HepG2 (cell line): ENCODE results near the gene OTC. TPM values are rescaled to one million over a fixed set of nuclear protein-coding genes. Genes with fewer than 3 reads are reported as not detected.

ENCODE experiments used
- ATAC-seq: fragments of 200-7000 bp; cut with Tn5 transposase; 3 replicates; pipeline ENCODE4 v1.9.1; 2020; ENCODE audit warnings: mild to moderate bottlenecking, moderate library complexity
- BruUV-seq: library from RNA; stranded (reverse); fragments of 400-500 nt; replicated peaks from 2 replicates; lab custom pipeline; 2021; lab: Mats Ljungman, UMichigan
- CTCF ChIA-PET: fragments of 300-600 bp; formaldehyde crosslinking; extraction: SDS; loops from one replicate; lab custom pipeline; 2021; ENCODE audit warnings: low total read pairs, inconsistent platforms, low intra/inter-chr PET ratio; lab: Yijun Ruan, JAX
- POLR2A ChIA-PET: fragments of 350-600 bp; sonication (Branson Sonifier 250); formaldehyde crosslinking; loops from one replicate; lab custom pipeline; 2020; ENCODE audit warnings: antibody characterized with exemption, inconsistent platforms; lab: Yijun Ruan, JAX
- DNase-seq: peaks from one replicate; pipeline ENCODE4 v3.0.0-alpha.2; 2015; ENCODE audit warnings: low spot score
- FAIRE-seq: peaks from 3 replicates; lab custom pipeline; 2011; peaks lifted over from hg19 to GRCh38; lab: Jason Lieb, UNC
- H2AFZ ChIP-seq: one replicate; pipeline ENCODE4 v1.6.1; 2011; ENCODE audit warnings: low read length, inconsistent platforms
- H3K27ac ChIP-seq: fragments of 300-600 bp; 3 replicates; pipeline ENCODE4 v1.8.0; 2011; ENCODE audit warnings: mixed run types, mild to moderate bottlenecking, mixed read lengths, low read length, inconsistent platforms; ENCODE audit not compliant: insufficient read depth; ENCODE audit errors: extremely low read length
- H3K27me3 ChIP-seq, 2 experiments: fragments of 200-600 bp in 1 of 2; 2 replicates in 1 of 2; 3 replicates in 1 of 2; pipeline versions ENCODE4 v1.6.0 to v1.8.0; 2011; ENCODE audit warnings: low read length in 2 of 2, mild to moderate bottlenecking in 2 of 2, moderate library complexity in 2 of 2, inconsistent platforms in 1 of 2; ENCODE audit not compliant: insufficient read depth in 2 of 2, control insufficient read depth in 1 of 2
- H3K36me3 ChIP-seq, 2 experiments: fragments of 200-600 bp in 1 of 2; replicated peaks in 1 of 2; 2 replicates in 1 of 2; 3 replicates in 1 of 2; pipeline versions ENCODE4 v1.5.1 to v1.8.0; 2011; ENCODE audit warnings: low read length in 2 of 2, inconsistent platforms in 1 of 2; ENCODE audit not compliant: insufficient read depth in 2 of 2, control insufficient read depth in 1 of 2
- H3K4me1 ChIP-seq: 2 replicates; pipeline ENCODE4 v1.5.1; 2012; ENCODE audit warnings: low read length, inconsistent platforms; ENCODE audit not compliant: insufficient read depth
- H3K4me2 ChIP-seq: 2 replicates; pipeline ENCODE4 v1.6.0; 2011; ENCODE audit warnings: low read depth, low read length, inconsistent platforms
- H3K4me3 ChIP-seq, 3 experiments: fragments of 200-600 bp in 1 of 3; sonication (generic), shearing (Covaris generic) in 1 of 3; replicated peaks in 1 of 3; 2 replicates each; pipeline ENCODE4 v1.5.1; 2011 to 2016; ENCODE audit warnings: low read length in 3 of 3, inconsistent platforms in 2 of 3, low read depth in 2 of 3, mild to moderate bottlenecking in 2 of 3, control low read depth in 1 of 3, mixed read lengths in 1 of 3; ENCODE audit not compliant: insufficient read depth in 1 of 3
- H3K79me2 ChIP-seq: one replicate; pipeline ENCODE4 v1.6.1; 2011; ENCODE audit warnings: low read length, inconsistent platforms; ENCODE audit not compliant: insufficient read depth
- H3K9ac ChIP-seq: 2 replicates; pipeline ENCODE4 v1.6.0; 2011; ENCODE audit warnings: mild to moderate bottlenecking, low read depth, low read length, inconsistent platforms; ENCODE audit not compliant: insufficient read depth
- H3K9me3 ChIP-seq: 2 replicates; pipeline ENCODE4 v1.5.1; 2012; ENCODE audit warnings: mild to moderate bottlenecking, low read length
- H4K20me1 ChIP-seq: 2 replicates; pipeline ENCODE4 v1.6.0; 2011; ENCODE audit warnings: inconsistent platforms, mild to moderate bottlenecking, low read length, moderate library complexity; ENCODE audit not compliant: insufficient read depth
- CCAR2 ChIP-seq: fragments of 200-400 bp; formaldehyde crosslinking; optimal IDR thresholded peaks from 2 replicates; pipeline ENCODE3; 2018; ENCODE audit warnings: low read depth, mild to moderate bottlenecking, low read length, moderate library complexity
- CTCF ChIP-seq: sonication (generic); formaldehyde crosslinking; IDR thresholded peaks from 2 replicates; pipeline ENCODE4 v1.5.0; 2020; ENCODE audit warnings: mild to moderate bottlenecking, missing genetic modification reagents, moderate library complexity
- EP300 ChIP-seq, 3 experiments: sonication (generic) in 1 of 3; formaldehyde crosslinking in 1 of 3; IDR thresholded peaks; 2 replicates each; pipeline versions ENCODE4 v1.5.1 to v1.6.1; 2011 to 2020; ENCODE audit warnings: low read depth in 2 of 3, low read length in 2 of 3, borderline replicate concordance in 1 of 3, improper control_type of control experiment in 1 of 3, mild to moderate bottlenecking in 1 of 3, missing genetic modification reagents in 1 of 3, moderate library complexity in 1 of 3
- FOXK1 ChIP-seq: sonication (generic); formaldehyde crosslinking; IDR thresholded peaks from 2 replicates; pipeline ENCODE4 v1.4.0; 2020; ENCODE audit warnings: low read depth, missing genetic modification reagents, borderline replicate concordance
- GABPA ChIP-seq, 2 experiments: IDR thresholded peaks; 2 replicates each; pipeline ENCODE4 v1.6.1; 2011 to 2016; ENCODE audit warnings: low read depth in 2 of 2, low read length in 1 of 2, missing biosample characterization in 1 of 2, missing genetic modification characterization in 1 of 2
- LCORL ChIP-seq, 2 experiments: fragments of 450-650 bp in 1 of 2; sonication (generic) in 1 of 2; formaldehyde crosslinking in 1 of 2; IDR thresholded peaks; 2 replicates each; pipeline versions ENCODE4 v1.5.0 to v1.6.1; 2017 to 2020; ENCODE audit warnings: antibody characterized with exemption in 1 of 2, missing genetic modification reagents in 1 of 2
- MED8 ChIP-seq: sonication (generic); formaldehyde crosslinking; IDR thresholded peaks from 2 replicates; pipeline ENCODE4 v1.8.1; 2023; ENCODE audit warnings: mild to moderate bottlenecking, missing genetic modification reagents; ENCODE audit not compliant: insufficient replicate concordance
- MYNN ChIP-seq: sonication (generic); formaldehyde crosslinking; IDR thresholded peaks from 2 replicates; pipeline ENCODE4 v1.4.0; 2020; ENCODE audit warnings: mild to moderate bottlenecking, low read depth, missing genetic modification reagents
- PAF1 ChIP-seq: IDR thresholded peaks from 2 replicates; pipeline ENCODE4 v1.6.1; 2016; ENCODE audit warnings: missing genetic modification reagents, missing compliant biosample characterization
- RBAK ChIP-seq: sonication (generic); formaldehyde crosslinking; IDR thresholded peaks from 2 replicates; pipeline ENCODE4 v1.5.1; 2020; ENCODE audit warnings: mild to moderate bottlenecking, missing genetic modification reagents
- SAP130 ChIP-seq: IDR thresholded peaks from 2 replicates; pipeline ENCODE4 v1.6.1; 2016; ENCODE audit warnings: low read depth
- SOX13 ChIP-seq, 3 experiments: fragments of 450-650 bp in 1 of 3; sonication (generic) in 1 of 3; formaldehyde crosslinking in 1 of 3; IDR thresholded peaks in 2 of 3; conservative IDR thresholded peaks in 1 of 3; 2 replicates each; pipeline versions ENCODE4 v1.5.0 to v1.6.1; 2016 to 2020; ENCODE audit warnings: antibody characterized with exemption in 1 of 3, mild to moderate bottlenecking in 1 of 3, missing compliant biosample characterization in 1 of 3, missing genetic modification reagents in 1 of 3, moderate library complexity in 1 of 3
- ZBTB26 ChIP-seq: IDR thresholded peaks from 2 replicates; pipeline ENCODE4 v1.6.1; 2016; ENCODE audit warnings: missing compliant biosample characterization, missing genetic modification reagents, borderline replicate concordance
- ZMAT5 ChIP-seq: sonication (generic); formaldehyde crosslinking; IDR thresholded peaks from 2 replicates; pipeline ENCODE4 v1.5.0; 2020; ENCODE audit warnings: mild to moderate bottlenecking, low read depth, missing genetic modification reagents, borderline replicate concordance
- ZNF263 ChIP-seq: sonication (generic); formaldehyde crosslinking; IDR thresholded peaks from 2 replicates; pipeline ENCODE4 v1.4.0; 2020; ENCODE audit warnings: missing genetic modification reagents
- ZNF317 ChIP-seq: sonication (generic); formaldehyde crosslinking; IDR thresholded peaks from 2 replicates; pipeline ENCODE4 v1.5.0; 2020; ENCODE audit warnings: mild to moderate bottlenecking, missing genetic modification reagents
- ZNF382 ChIP-seq: sonication (generic); formaldehyde crosslinking; IDR thresholded peaks from 2 replicates; pipeline ENCODE4 v1.5.0; 2020; ENCODE audit warnings: missing genetic modification reagents, mild to moderate bottlenecking, borderline replicate concordance
- ZNF383 ChIP-seq: sonication (generic); formaldehyde crosslinking; IDR thresholded peaks from 2 replicates; pipeline ENCODE4 v1.4.0; 2020; ENCODE audit warnings: missing genetic modification reagents, mild to moderate bottlenecking, borderline replicate concordance
- ZNF484 ChIP-seq: sonication (generic); formaldehyde crosslinking; IDR thresholded peaks from 2 replicates; pipeline ENCODE4 v1.5.1; 2020; ENCODE audit warnings: mild to moderate bottlenecking, low read depth, missing genetic modification reagents, borderline replicate concordance
- ZNF549 ChIP-seq: sonication (generic); formaldehyde crosslinking; IDR thresholded peaks from 2 replicates; pipeline ENCODE4 v1.5.0; 2020; ENCODE audit warnings: missing genetic modification reagents
- WGBS: methylation state at CpG from one replicate; pipeline ENCODE4 v1.1.6; 2017; ENCODE audit warnings: low lambda C conversion rate; 5-methylcytosine and 5-hydroxymethylcytosine counted together
- in situ Hi-C: cut with HindIII; loops from 2 replicates; pipeline ENCODE4 v1.10.0; 2017; ENCODE audit warnings: low pct_unique_long_range_greater_than_20kb; ENCODE audit not compliant: extremely low pct_ligation_motif_present
- intact Hi-C: fragments of 100-400 bp; cut with micrococcal nuclease; formaldehyde crosslinking; loops from one replicate; pipeline ENCODE4 v1.10.0; 2022; ENCODE audit not compliant: unreplicated experiment
- polyA plus RNA-seq, 8 experiments: library from polyadenylated mRNA; depleted of rRNA in 3 of 8; stranded (reverse) in 7 of 8; unstranded in 1 of 8; fragments of >200 nt; fragmentation: Illumina TruSeq in 4 of 8; extraction: Trizol in 4 of 8; gene quantifications; 2 replicates each; pipeline versions ENCODE4 v1.2.1 to v1.2.3, GENCODE V29; 2011 to 2016; ENCODE audit warnings: low read depth in 4 of 8, missing spikeins in 1 of 8, mixed read lengths in 1 of 8; ENCODE audit not compliant: insufficient read depth in 1 of 8
- total RNA-seq, 5 experiments: library from RNA; depleted of rRNA; stranded (reverse); fragments of >200 nt; fragmentation: Illumina TruSeq; extraction: Trizol; gene quantifications; 2 replicates each; pipeline ENCODE4 v1.2.3, GENCODE V29; 2016; ENCODE audit warnings: low read depth in 1 of 5

Gene OTC
- total and polyA plus RNA-seq, 2 of the 13 experiments (the other 11 are each of a cell fraction or from before 2014, with no cell fraction given) = 0.04 to 1.8 TPM

GRCh38 chrX:38375891-38376290 is 23.5 kb downstream of the OTC start (continued):
- TF ChIP-seq GABPA (IDR thresholded peaks at IDR 0.05; ENCODE audit: low read depth, low read length) (no peak), GABPA (CRISPR knock-in tag; IDR thresholded peaks at IDR 0.05; ENCODE audit: low read depth) (no peak), CTCF (0 out of 2 replicates have a peak, but pooled peaks have one; percentile 21)

- peaks cover 15% of the 10 kb centered on the region; the same call in 1 of the 2 replicates for H3K4me1 ChIP-seq
- no peaks in the 10 kb centered on the region for H3K36me3 ChIP-seq
- H2AFZ ChIP-seq = no peak overlapping the region
- no peaks in the 10 kb centered on the region for H3K9me3 ChIP-seq
- no peak overlapping the region for H3K4me2 ChIP-seq
- in situ Hi-C loops = no loop called here
- no peaks in the 10 kb centered on the region for H3K79me2 ChIP-seq
- intact Hi-C loops = loop anchor here (2.0 kb wide), 1 partner anchor 34 kb away; no protein-coding TSS in a partner anchor
- no peak for FAIRE-seq
- H3K9ac ChIP-seq = no peak overlapping the region
- no peaks in the 10 kb centered on the region for H4K20me1 ChIP-seq
- no peak overlapping the region for H3K4me3 ChIP-seq
- WGBS = 8% methylated on average over 1 of the region's 1 CpG
- no peaks in the 10 kb centered on the region for H3K27me3 ChIP-seq
- no peak for DNase-seq
- no TSS peak for BruUV-seq
- POLR2A ChIA-PET = no interaction called here
- H3K27ac ChIP-seq = no peak overlapping the region
- ATAC-seq = no peak
- CTCF ChIA-PET = no interaction called here
- TF ChIP-seq PAF1 (CRISPR knock-in tag) = no peak
- no peak for TF ChIP-seq ZBTB26 (CRISPR knock-in tag)
- TF ChIP-seq ZNF317 (CRISPR knock-in tag) = no peak
- no peak for TF ChIP-seq SOX13 (IDR thresholded peaks at IDR 0.05)
- TF ChIP-seq SOX13 (CRISPR knock-in tag; conservative IDR thresholded peaks at IDR 0.05 in 1 of 2, IDR thresholded peaks at IDR 0.05 in 1 of 2) = no peak
- no peak for TF ChIP-seq ZNF484 (CRISPR knock-in tag)
- no peak for TF ChIP-seq MYNN
- no peak for TF ChIP-seq ZNF383 (CRISPR knock-in tag)
- TF ChIP-seq SAP130 (CRISPR knock-in tag) = no peak
- no peak for TF ChIP-seq ZNF263
- no peak for TF ChIP-seq CCAR2
- TF ChIP-seq ZNF382 (CRISPR knock-in tag) = no peak
- no peak for TF ChIP-seq ZMAT5 (CRISPR knock-in tag)
- no peak for TF ChIP-seq MED8 (CRISPR knock-in tag)
- TF ChIP-seq EP300 (IDR thresholded peaks at IDR 0.05; ENCODE audit: low read depth in 2 of 2, low read length in 2 of 2) = no peak
- TF ChIP-seq EP300 (CRISPR knock-in tag; IDR thresholded peaks at IDR 0.05; ENCODE audit: borderline replicate concordance) = no peak
- TF ChIP-seq ZNF549 (CRISPR knock-in tag) = no peak
- TF ChIP-seq RBAK = no peak
- TF ChIP-seq FOXK1 = no peak
- no peak for TF ChIP-seq LCORL (IDR thresholded peaks at IDR 0.05)
- no peak for TF ChIP-seq LCORL (CRISPR knock-in tag; IDR thresholded peaks at IDR 0.05)
Observed at GRCh38 chrX:38376747-38377146, 24.3 kb downstream of the OTC start.
